ENCODE results near the gene SMS. TPM values are rescaled to one million over a fixed set of nuclear protein-coding genes. Genes with fewer than 3 reads are reported as not detected.
A peak's percentile ranks its signal among the peaks of the same experiment; 100 is the strongest.

Gene SMS
- total RNA-seq, 4 donors from 2014 or later, result 6.4 to 84.3 (median 37.8) TPM

DNA sequence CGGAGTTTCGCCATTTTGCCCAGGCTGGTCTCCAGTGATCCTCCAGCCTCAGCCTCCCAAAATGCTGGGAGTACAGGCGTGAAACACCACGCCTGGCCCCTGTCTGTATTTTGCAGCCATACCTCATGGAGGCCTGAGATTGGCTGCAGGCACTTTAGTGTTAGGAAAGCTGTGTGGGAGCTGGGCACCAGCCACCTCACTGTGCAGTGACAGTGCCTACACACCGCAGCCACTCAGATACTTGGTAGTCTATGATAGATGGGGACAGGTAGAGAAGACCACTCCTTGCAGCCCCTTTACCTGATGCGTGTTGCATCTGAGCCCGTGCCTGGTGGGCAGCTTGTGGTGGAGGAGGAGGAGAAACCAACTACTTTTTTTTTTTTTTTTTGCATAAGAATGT is 16.3 kb downstream of the SMS start:
- no peak for TF ChIP-seq POLR2A (IDR thresholded peaks at IDR 0.05)
- TF ChIP-seq, protein P1, sequence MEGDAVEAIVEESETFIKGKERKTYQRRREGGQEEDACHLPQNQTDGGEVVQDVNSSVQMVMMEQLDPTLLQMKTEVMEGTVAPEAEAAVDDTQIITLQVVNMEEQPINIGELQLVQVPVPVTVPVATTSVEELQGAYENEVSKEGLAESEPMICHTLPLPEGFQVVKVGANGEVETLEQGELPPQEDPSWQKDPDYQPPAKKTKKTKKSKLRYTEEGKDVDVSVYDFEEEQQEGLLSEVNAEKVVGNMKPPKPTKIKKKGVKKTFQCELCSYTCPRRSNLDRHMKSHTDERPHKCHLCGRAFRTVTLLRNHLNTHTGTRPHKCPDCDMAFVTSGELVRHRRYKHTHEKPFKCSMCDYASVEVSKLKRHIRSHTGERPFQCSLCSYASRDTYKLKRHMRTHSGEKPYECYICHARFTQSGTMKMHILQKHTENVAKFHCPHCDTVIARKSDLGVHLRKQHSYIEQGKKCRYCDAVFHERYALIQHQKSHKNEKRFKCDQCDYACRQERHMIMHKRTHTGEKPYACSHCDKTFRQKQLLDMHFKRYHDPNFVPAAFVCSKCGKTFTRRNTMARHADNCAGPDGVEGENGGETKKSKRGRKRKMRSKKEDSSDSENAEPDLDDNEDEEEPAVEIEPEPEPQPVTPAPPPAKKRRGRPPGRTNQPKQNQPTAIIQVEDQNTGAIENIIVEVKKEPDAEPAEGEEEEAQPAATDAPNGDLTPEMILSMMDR (IDR thresholded peaks at IDR 0.05), result no peak
- Histone ChIP-seq H3K36me3 (no peaks in the 10 kb centered on the region), H3K27me3 (no peaks in the 10 kb centered on the region), H3K4me3 (no peak overlapping the region), H3K4me1 (no peaks in the 10 kb centered on the region), H3K27ac (no peak overlapping the region), H3K9me3 (no peaks in the 10 kb centered on the region)
- intact Hi-C loops (cut with DNase I; ENCODE audit: low total_unique reads), result no loop called here
- no peak for DNase-seq

DNA sequence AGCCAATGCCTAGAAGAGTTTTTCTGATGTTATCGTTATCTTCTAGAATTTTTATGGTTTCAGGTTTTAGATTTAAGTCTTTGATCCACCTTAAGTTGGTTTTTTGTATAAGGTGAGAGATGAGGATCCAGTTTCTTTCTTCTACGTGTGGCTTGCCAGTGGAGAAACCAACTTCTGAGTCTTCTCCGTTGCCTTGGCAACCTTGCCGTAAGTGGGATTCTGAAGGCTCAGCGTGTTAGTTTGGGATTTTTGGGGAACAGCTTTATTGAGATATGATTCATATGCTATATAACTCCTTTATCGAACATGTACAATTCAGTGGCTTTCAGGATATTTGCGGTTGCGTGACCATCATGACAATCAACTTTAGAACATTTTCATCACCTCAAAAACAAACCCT is 17.7 kb downstream of the SMS start:
- Histone ChIP-seq H3K4me3 (no peak overlapping the region), H3K36me3 (no peaks in the 10 kb centered on the region), H3K27me3 (no peaks in the 10 kb centered on the region), H3K4me1 (no peaks in the 10 kb centered on the region), H3K27ac (peak overlapping the region in 1 of 2 donors; percentile 57), H3K9me3 (no peaks in the 10 kb centered on the region)
- TF ChIP-seq POLR2A (IDR thresholded peaks at IDR 0.05), result no peak
- TF ChIP-seq, protein P1 (IDR thresholded peaks at IDR 0.05), result no peak
- no peak for DNase-seq
- intact Hi-C loops (cut with DNase I; ENCODE audit: low total_unique reads), result no loop called here

DNA sequence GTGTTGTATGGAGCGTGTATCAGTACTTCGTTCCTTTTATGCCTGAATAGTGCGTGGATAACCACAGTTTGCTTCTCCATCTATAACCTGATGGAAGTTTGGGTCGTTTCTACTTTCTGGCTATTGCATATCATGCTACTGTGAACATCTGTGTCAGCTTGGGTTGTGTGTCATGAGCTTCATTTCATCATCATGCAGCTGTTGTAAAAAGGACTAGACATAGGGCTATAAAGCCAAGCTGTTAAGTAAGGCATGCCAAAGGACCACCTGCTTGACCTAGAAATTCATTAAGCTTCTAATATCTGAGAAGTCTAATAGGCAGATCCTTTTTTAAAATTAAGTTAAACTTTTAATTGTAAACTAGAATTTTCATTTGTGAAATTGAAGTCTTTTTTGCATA is 18.4 kb downstream of the SMS start:
- H3K27ac ChIP-seq, result peak overlapping the region; percentile 16 to 44
- H3K9me3 ChIP-seq, result no peaks in the 10 kb centered on the region
- peak in 1 of 2 donors; percentile 39 for DNase-seq
- no peaks in the 10 kb centered on the region for H3K4me1 ChIP-seq
- no peak overlapping the region for H3K4me3 ChIP-seq
- no peaks in the 10 kb centered on the region for H3K27me3 ChIP-seq
- TF ChIP-seq POLR2A (IDR thresholded peaks at IDR 0.05), result no peak
- TF ChIP-seq, protein P1 (IDR thresholded peaks at IDR 0.05), result no peak
- intact Hi-C loops (cut with DNase I; ENCODE audit: low total_unique reads), result no loop called here
- no peaks in the 10 kb centered on the region for H3K36me3 ChIP-seq

DNA sequence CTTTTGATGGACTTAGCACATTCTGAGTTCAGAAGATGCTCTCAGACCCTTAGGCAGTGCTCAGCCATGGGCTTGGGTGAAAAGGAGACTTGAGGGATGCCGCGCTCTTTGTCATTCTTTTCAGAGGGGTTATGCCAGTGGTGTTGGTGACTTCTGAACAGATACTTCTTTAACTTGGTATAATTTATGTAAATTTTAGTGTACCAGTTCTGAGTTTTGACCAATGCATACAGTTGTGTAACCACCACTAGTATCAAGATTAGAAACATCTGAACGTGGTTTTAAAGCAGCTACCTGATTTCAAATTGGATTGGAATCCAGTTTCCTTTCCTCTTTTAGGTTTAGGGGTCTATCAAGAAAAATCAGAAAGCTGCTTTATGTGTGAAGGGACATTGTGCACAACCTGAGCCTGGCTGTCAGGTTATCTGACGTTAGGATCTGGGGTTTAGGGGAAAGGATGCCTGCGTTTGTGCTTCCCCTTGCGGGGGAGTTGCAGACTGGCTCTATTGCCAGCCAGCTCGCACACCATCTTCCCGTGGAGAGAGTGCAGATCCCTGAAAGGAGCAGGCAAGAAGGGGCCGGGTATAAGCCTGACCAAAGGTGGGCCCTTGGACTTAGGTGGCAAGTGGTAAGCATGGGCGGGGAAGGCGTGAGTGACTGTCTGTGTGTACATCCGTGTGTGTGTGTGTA is 19.0 kb downstream of the SMS start:
- TF ChIP-seq, protein P1 (IDR thresholded peaks at IDR 0.05), result no peak
- TF ChIP-seq POLR2A (IDR thresholded peaks at IDR 0.05), result no peak
- intact Hi-C loops (cut with DNase I; ENCODE audit: low total_unique reads), result no loop called here
- DNase-seq, result no peak
- Histone ChIP-seq H3K27ac (peak overlapping the region; percentile 16 to 44), H3K9me3 (no peaks in the 10 kb centered on the region), H3K4me3 (no peak overlapping the region), H3K36me3 (no peaks in the 10 kb centered on the region), H3K27me3 (no peaks in the 10 kb centered on the region), H3K4me1 (no peaks in the 10 kb centered on the region)

DNA sequence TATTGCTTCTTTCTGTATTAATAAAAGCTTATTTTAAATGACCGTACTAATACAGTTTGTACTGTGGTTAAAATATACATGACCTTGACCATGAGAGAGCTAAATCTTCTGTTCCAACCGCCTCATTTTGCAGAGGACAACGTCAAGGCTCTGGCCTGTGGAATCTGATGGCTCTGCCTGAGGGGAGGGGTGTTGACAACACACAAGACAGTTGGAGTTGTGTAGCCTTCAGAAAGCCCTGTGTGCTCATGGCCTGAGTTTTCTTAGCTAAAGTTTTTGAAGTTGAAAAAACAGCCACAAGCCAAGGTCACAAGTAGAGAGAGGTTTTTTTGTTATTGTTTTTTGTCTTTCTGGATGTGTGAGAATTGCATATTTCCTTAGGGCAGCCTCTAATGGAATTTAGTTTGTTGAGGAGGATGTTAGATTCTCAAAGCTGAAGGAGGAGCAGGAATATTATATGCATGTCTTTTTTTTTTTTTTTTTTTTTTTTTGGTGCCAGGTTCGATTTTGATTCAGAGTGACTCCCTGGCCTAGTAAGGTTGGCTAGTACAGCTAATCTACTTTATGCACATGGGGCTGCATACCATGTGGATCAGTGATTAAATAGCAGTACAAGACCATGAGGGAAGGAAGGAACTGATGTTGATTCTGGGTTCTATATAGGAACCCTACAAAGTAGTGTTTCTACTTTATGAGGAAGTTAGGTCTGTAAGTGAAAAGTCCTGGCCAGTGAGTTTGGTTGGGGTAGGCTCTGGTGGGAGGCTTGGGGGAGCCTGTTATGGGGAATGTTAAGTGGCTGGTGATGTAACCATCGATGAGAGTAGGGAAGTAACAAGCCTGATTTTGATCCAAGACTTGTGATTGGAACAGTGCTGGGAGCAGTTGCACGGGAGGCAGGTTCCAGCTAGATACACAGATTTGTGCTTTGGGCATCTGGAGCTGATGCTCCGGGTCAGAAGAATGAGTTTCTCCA is 20.3 kb downstream of the SMS start:
- intact Hi-C loops (cut with DNase I; ENCODE audit: low total_unique reads), result no loop called here
- Histone ChIP-seq H3K27me3 (no peaks in the 10 kb centered on the region), H3K36me3 (no peaks in the 10 kb centered on the region), H3K4me1 (no peaks in the 10 kb centered on the region), H3K9me3 (no peaks in the 10 kb centered on the region), H3K4me3 (no peak overlapping the region), H3K27ac (peak overlapping the region; percentile 21 to 71)
- no peak for DNase-seq
- TF ChIP-seq, protein P1 (IDR thresholded peaks at IDR 0.05), result no peak
- no peak for TF ChIP-seq POLR2A (IDR thresholded peaks at IDR 0.05)

All from uterus (tissue), 4 donors.